GM12891 (cell line): Measurements from ENCODE around the gene PPP1R9A.

Experiments
- DNase-seq: peaks from one replicate; pipeline ENCODE4 v3.0.0; 2011; ENCODE audit warnings: low spot score; ENCODE audit not compliant: insufficient read length
- FAIRE-seq: peaks from 2 replicates; lab custom pipeline; 2011; peaks lifted over from hg19 to GRCh38; lab: Jason Lieb, UNC
- PAX5 ChIP-seq: IDR thresholded peaks from 2 replicates; pipeline ENCODE4 v1.6.1; 2011; ENCODE audit warnings: low read length, moderate library complexity, mild to moderate bottlenecking; ENCODE audit not compliant: insufficient read depth, severe bottlenecking
- POLR2A ChIP-seq: IDR thresholded peaks from 2 replicates; pipeline ENCODE4 v1.6.1; 2011; ENCODE audit warnings: low read depth, low read length, control low read depth
- POLR2AphosphoS5 ChIP-seq: IDR thresholded peaks from 2 replicates; pipeline ENCODE4 v1.6.1; 2011; ENCODE audit warnings: low read depth, low read length, control low read depth
- POU2F2 ChIP-seq: IDR thresholded peaks from 2 replicates; pipeline ENCODE4 v1.6.1; 2011; ENCODE audit warnings: low read depth, mild to moderate bottlenecking, control low read depth, low read length, moderate library complexity
- SPI1 ChIP-seq: IDR thresholded peaks from 2 replicates; pipeline ENCODE4 v1.6.1; 2011; ENCODE audit warnings: low read depth, low read length, control low read depth
- TAF1 ChIP-seq: IDR thresholded peaks from 2 replicates; pipeline ENCODE4 v1.6.1; 2011; ENCODE audit warnings: low read depth, low read length, control low read depth

PPP1R9A gene

GRCh38 chr7:95066737-95067530, 159.5 kb downstream of the PPP1R9A start:
- no peak for DNase-seq
- FAIRE-seq, result no peak
- no peak for TF ChIP-seq POU2F2
- TF ChIP-seq TAF1, result no peak
- TF ChIP-seq PAX5, result no peak
- TF ChIP-seq SPI1, result no peak
- TF ChIP-seq POLR2AphosphoS5, result no peak
- no peak for TF ChIP-seq POLR2A

DNA sequence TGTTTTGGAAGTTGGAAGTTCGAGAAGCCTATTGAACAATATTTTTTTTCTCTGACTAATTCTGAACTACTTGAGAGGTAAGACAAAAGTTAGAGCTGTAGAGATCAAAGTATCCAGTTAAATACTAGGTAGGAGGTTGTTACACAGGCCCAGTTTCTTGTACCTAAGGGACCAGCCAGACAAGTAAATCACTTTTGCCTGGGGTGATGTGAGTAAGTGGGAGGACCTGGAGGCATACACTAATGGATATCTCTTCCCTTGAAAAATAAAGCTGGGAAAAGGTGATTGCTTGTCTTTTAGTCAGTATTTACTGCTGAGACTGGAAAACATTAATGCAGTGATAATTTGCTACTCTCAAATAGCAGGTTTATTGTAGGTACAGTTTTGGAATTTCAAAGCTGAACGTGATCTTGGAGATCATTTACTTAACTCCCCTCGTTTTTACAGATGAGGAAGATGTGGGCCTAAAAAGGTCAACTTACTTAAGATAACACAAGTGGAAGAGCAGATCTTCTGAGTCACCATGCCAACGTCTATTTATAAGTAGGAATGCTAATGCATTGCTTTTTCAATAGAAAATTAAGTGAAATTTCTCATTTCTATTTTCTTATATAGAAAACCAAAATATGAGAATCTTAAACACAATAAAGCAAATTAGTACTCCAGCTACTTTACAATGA, 181.3 kb downstream of the PPP1R9A start:
- no peak for FAIRE-seq
- TF ChIP-seq POLR2A (no peak), PAX5 (no peak), SPI1 (no peak), POLR2AphosphoS5 (no peak), POU2F2 (no peak), TAF1 (no peak)
- DNase-seq, result no peak

GRCh38 chr7:95089414-95090315, 182.3 kb downstream of the PPP1R9A start:
- no peak for TF ChIP-seq SPI1
- TF ChIP-seq TAF1, result no peak
- no peak for TF ChIP-seq POU2F2
- no peak for TF ChIP-seq POLR2AphosphoS5
- TF ChIP-seq PAX5, result no peak
- TF ChIP-seq POLR2A, result no peak
- no peak for FAIRE-seq
- no peak for DNase-seq

GRCh38 chr7:95092324-95092723, 184.9 kb downstream of the PPP1R9A start:
- FAIRE-seq (no peak), DNase-seq (no peak)
- TF ChIP-seq SPI1 (no peak), POLR2AphosphoS5 (no peak), TAF1 (no peak), PAX5 (no peak), POLR2A (no peak), POU2F2 (no peak)

GRCh38 chr7:95095259-95095965, 188.0 kb downstream of the PPP1R9A start:
- TF ChIP-seq TAF1, result no peak
- TF ChIP-seq PAX5, result no peak
- TF ChIP-seq POLR2AphosphoS5, result no peak
- no peak for TF ChIP-seq POLR2A
- no peak for TF ChIP-seq POU2F2
- TF ChIP-seq SPI1, result no peak
- FAIRE-seq (no peak), DNase-seq (no peak)

GRCh38 chr7:95095966-95096540, 188.7 kb downstream of the PPP1R9A start:
- FAIRE-seq (no peak), DNase-seq (no peak)
- TF ChIP-seq TAF1, result no peak
- TF ChIP-seq SPI1, result no peak
- no peak for TF ChIP-seq POU2F2
- TF ChIP-seq PAX5, result no peak
- no peak for TF ChIP-seq POLR2AphosphoS5
- no peak for TF ChIP-seq POLR2A

DNA sequence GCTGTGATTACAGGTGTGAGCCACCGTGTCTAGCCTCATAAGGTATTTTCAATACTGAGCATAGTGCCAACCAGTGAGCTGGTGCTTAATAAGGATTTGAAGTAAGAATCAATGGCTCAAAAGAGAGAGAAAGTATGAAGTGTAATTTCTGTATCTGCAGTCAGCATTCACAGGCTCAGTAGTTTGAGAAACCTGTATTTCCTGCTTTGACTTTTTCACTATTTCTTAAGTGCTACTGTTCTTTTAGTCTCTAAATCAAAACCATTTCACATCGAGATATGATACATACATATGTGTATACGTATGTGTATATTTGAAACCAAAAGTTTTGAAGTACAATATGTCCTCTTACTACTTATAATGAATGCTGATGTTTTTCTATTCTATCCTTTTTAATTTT, 189.9 kb downstream of the PPP1R9A start:
- DNase-seq, result no peak
- no peak for FAIRE-seq
- TF ChIP-seq TAF1, result no peak
- TF ChIP-seq POLR2AphosphoS5, result no peak
- no peak for TF ChIP-seq SPI1
- TF ChIP-seq PAX5, result no peak
- no peak for TF ChIP-seq POLR2A

DNA sequence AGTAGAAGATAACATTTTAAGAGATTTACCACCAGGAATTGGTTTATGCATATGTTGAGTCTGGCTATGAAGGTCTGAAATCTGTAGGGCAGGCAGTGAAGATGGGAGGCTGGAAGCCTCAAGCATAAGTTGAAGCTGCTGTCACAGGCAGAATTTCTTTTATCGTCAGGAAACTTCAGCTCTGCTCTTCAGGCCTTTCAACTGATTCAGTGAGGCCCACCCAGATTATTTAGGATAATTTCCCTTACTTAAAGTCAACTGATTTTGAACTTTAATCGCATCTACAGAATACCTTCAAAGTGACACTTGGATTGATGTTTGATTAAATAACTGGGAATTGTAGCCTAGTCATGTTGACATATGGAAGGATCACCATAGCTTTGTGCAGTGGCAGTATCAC, 190.5 kb downstream of the PPP1R9A start:
- FAIRE-seq, result no peak
- TF ChIP-seq POLR2AphosphoS5 (no peak), POU2F2 (no peak), PAX5 (no peak), POLR2A (no peak), SPI1 (no peak), TAF1 (no peak)
- no peak for DNase-seq

DNA sequence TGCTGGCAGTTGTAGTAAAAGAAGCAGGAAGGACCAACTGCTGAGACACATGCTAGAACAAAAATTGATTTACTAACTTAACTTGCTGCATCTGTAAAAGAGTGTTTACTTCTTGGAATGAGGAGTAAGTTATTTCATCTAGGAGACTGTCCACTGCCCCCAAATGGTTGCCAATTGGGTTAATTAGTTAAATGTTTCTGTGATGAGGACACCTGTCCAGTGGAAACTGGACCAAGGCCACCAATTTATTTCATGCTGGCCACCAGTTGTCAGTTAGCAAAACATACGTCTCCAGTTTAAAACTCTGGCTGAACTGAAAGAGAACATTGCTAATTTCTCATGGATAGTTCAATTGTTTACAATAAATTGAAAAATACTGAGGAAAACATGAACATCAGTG, 191.7 kb downstream of the PPP1R9A start:
- FAIRE-seq, result no peak

More for the DNA sequence above, 191.7 kb downstream of the PPP1R9A start:
- no peak for DNase-seq
- TF ChIP-seq TAF1 (no peak), PAX5 (no peak), POU2F2 (no peak), SPI1 (no peak), POLR2A (no peak), POLR2AphosphoS5 (no peak)
